Lower leg skin (tissue), 3 donors: ENCODE data around the gene WNK2.

Source experiments
- POLR2A ChIP-seq, 2 donors: fragments of 450-650 bp; IDR thresholded peaks; one replicate each; pipeline ENCODE4 v1.6.1; 2016 to 2017; ENCODE audit warnings: antibody characterized with exemption in 2 of 2, mild to moderate bottlenecking in 1 of 2, moderate library complexity in 1 of 2
- TF ChIP-seq, protein P1 (sequence below), 3 donors: fragments of 450-650 bp; IDR thresholded peaks; one replicate each; pipeline ENCODE4 v1.5.1; 2016; ENCODE audit warnings: antibody characterized with exemption in 3 of 3, mild to moderate bottlenecking in 3 of 3, moderate library complexity in 2 of 3

DNA sequence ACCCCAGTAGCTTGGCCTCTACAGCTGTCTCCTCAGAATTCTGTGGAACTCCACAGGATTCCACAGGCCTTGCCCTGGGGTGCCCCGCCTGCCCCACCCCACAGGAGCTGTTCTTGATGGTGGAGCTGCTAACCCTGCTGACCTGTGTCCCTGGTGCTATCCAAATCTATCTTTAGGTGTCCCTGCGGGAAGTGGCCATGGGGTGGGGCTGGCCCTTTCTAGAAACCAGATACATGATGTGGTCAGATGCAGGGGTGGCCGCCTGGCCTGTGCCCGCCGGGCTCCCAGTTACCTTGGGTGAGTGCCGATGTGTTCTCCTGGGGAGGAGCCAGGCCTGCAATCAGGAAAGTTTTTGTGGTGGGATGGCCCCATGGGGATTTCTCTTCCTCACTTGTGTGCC, 34.2 kb downstream of the WNK2 start:
- TF ChIP-seq, protein P1, sequence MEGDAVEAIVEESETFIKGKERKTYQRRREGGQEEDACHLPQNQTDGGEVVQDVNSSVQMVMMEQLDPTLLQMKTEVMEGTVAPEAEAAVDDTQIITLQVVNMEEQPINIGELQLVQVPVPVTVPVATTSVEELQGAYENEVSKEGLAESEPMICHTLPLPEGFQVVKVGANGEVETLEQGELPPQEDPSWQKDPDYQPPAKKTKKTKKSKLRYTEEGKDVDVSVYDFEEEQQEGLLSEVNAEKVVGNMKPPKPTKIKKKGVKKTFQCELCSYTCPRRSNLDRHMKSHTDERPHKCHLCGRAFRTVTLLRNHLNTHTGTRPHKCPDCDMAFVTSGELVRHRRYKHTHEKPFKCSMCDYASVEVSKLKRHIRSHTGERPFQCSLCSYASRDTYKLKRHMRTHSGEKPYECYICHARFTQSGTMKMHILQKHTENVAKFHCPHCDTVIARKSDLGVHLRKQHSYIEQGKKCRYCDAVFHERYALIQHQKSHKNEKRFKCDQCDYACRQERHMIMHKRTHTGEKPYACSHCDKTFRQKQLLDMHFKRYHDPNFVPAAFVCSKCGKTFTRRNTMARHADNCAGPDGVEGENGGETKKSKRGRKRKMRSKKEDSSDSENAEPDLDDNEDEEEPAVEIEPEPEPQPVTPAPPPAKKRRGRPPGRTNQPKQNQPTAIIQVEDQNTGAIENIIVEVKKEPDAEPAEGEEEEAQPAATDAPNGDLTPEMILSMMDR (IDR thresholded peaks at IDR 0.05): no peak
- no peak for TF ChIP-seq POLR2A (IDR thresholded peaks at IDR 0.05)
